MM.1S (cell line): ENCODE data around the gene KRTAP4-3.

Source experiments
- DNase-seq: peaks from one replicate; pipeline ENCODE4 v3.0.0-alpha.2; 2015
- H2AFZ ChIP-seq: fragments of 300-600 bp; sonication (generic); 2 replicates; pipeline ENCODE4 v1.6.0; 2016; ENCODE audit warnings: antibody characterized with exemption, low read length
- H3F3A ChIP-seq: fragments of 300-600 bp; sonication (generic); 2 replicates; pipeline ENCODE4 v1.6.1; 2016; ENCODE audit warnings: mild to moderate bottlenecking, antibody characterized with exemption, low read length, moderate library complexity, mixed read lengths; ENCODE audit not compliant: insufficient read depth
- H3K27ac ChIP-seq: fragments of 300-600 bp; sonication (generic); 2 replicates; pipeline ENCODE4 v1.5.1; 2016; ENCODE audit warnings: mild to moderate bottlenecking, low read length
- H3K27me3 ChIP-seq: fragments of 300-600 bp; sonication (generic); replicated peaks from 2 replicates; pipeline ENCODE4 v1.6.0; 2016; ENCODE audit warnings: low read length; ENCODE audit not compliant: insufficient read depth
- H3K36me3 ChIP-seq: fragments of 300-600 bp; sonication (generic); replicated peaks from 2 replicates; pipeline ENCODE4 v1.6.1; 2016; ENCODE audit warnings: mild to moderate bottlenecking, low read length, mixed read lengths; ENCODE audit not compliant: insufficient read depth
- H3K4me1 ChIP-seq: fragments of 300-600 bp; sonication (generic); 2 replicates; pipeline ENCODE4 v1.6.1; 2016; ENCODE audit warnings: low read length, mixed read lengths
- H3K4me2 ChIP-seq: fragments of 300-600 bp; sonication (generic); 2 replicates; pipeline ENCODE4 v1.6.0; 2016; ENCODE audit warnings: low read depth, low read length
- H3K4me3 ChIP-seq: fragments of 300-600 bp; sonication (generic); 2 replicates; pipeline ENCODE4 v1.5.1; 2016; ENCODE audit warnings: low read length, mixed read lengths
- H3K79me2 ChIP-seq: fragments of 300-600 bp; sonication (generic); 2 replicates; pipeline ENCODE4 v1.6.1; 2016; ENCODE audit warnings: mixed run types, low read length, mixed read lengths
- H3K9ac ChIP-seq: fragments of 300-600 bp; sonication (generic); 2 replicates; pipeline ENCODE4 v1.6.1; 2016; ENCODE audit warnings: low read length, mixed read lengths
- H3K9me2 ChIP-seq: fragments of 300-600 bp; sonication (generic); replicated peaks from 2 replicates; pipeline ENCODE4 v1.6.1; 2016; ENCODE audit warnings: mild to moderate bottlenecking, low read length, mixed read lengths; ENCODE audit not compliant: insufficient read depth
- H3K9me3 ChIP-seq: fragments of 300-600 bp; sonication (generic); replicated peaks from 2 replicates; pipeline ENCODE4 v1.6.1; 2016; ENCODE audit warnings: mild to moderate bottlenecking, low read length, mixed read lengths; ENCODE audit not compliant: insufficient read depth
- H4K20me1 ChIP-seq: fragments of 300-600 bp; sonication (generic); 2 replicates; pipeline ENCODE4 v1.6.1; 2016; ENCODE audit warnings: mild to moderate bottlenecking, low read length, moderate library complexity, mixed read lengths; ENCODE audit not compliant: insufficient read depth
- CTCF ChIP-seq: fragments of 300-600 bp; sonication (generic); IDR thresholded peaks from 2 replicates; pipeline ENCODE4 v1.5.1; 2016; ENCODE audit warnings: antibody characterized with exemption, low read length, mixed read lengths
- EZH2 ChIP-seq: fragments of 300-600 bp; sonication (generic); optimal IDR thresholded peaks from 2 replicates; pipeline ENCODE3; 2017; ENCODE audit warnings: low read depth, mild to moderate bottlenecking, antibody characterized with exemption, low read length, mixed read lengths
- EZH2phosphoT487 ChIP-seq: fragments of 300-600 bp; sonication (generic); IDR thresholded peaks from 2 replicates; pipeline ENCODE4 v1.6.1; 2018; ENCODE audit warnings: antibody characterized with exemption, low read length

Gene KRTAP4-3

GRCh38 chr17:41177727-41178271 is 9.8 kb upstream of the KRTAP4-3 start, which contains the start of gene KRTAP4-2:
TSS of gene KRTAP4-2 (minus strand) at chr17:41178221. CDS start at chr17:41178164, 57 bp downstream.
- Histone ChIP-seq H2AFZ (no peak within 1 kb of the TSS), H3K9me2 (no peaks in the 10 kb centered on the region), H3K79me2 (no peaks in the 10 kb centered on the region), H3K4me1 (peaks cover 16% of the 10 kb centered on the region; the same call in 1 of the 2 replicates), H3K27me3 (no peaks in the 10 kb centered on the region), H3F3A (no peaks in the 10 kb centered on the region), H4K20me1 (no peaks in the 10 kb centered on the region), H3K4me3 (no peak within 1 kb of the TSS), H3K36me3 (no peaks in the 10 kb centered on the region), H3K9ac (no peak within 1 kb of the TSS), H3K9me3 (no peaks in the 10 kb centered on the region), H3K4me2 (no peak within 1 kb of the TSS), H3K27ac (no peak within 1 kb of the TSS)
- TF ChIP-seq CTCF, result no peak
- TF ChIP-seq EZH2phosphoT487, result no peak
- TF ChIP-seq EZH2, result no peak
- no peak for DNase-seq

- Histone ChIP-seq H3K36me3 (no peaks in the 10 kb centered on the region), H3K9me3 (no peaks in the 10 kb centered on the region), H3K4me1 (peaks cover 16% of the 10 kb centered on the region; the same call in 1 of the 2 replicates), H3K4me3 (no peak overlapping the region), H3K9ac (no peak overlapping the region), H4K20me1 (no peaks in the 10 kb centered on the region), H3K27me3 (no peaks in the 10 kb centered on the region), H3K4me2 (no peak overlapping the region), H3K9me2 (no peaks in the 10 kb centered on the region), H3K27ac (no peak overlapping the region), H2AFZ (no peak overlapping the region), H3F3A (no peaks in the 10 kb centered on the region), H3K79me2 (no peaks in the 10 kb centered on the region)
- peak; percentile 41 for DNase-seq
- TF ChIP-seq CTCF, result no peak
- no peak for TF ChIP-seq EZH2phosphoT487
- TF ChIP-seq EZH2, result no peak
Measured at GRCh38 chr17:41176744-41177387, 8.8 kb upstream of the KRTAP4-3 start.

GRCh38 chr17:41171886-41172285 is 3.9 kb upstream of the KRTAP4-3 start:
- no peak for DNase-seq
- Histone ChIP-seq H3K27ac (no peak overlapping the region), H3F3A (no peaks in the 10 kb centered on the region)

More at GRCh38 chr17:41171886-41172285, 3.9 kb upstream of the KRTAP4-3 start:
- H3K36me3 ChIP-seq, result no peaks in the 10 kb centered on the region
- no peak overlapping the region for H3K9ac ChIP-seq
- H3K4me3 ChIP-seq, result no peak overlapping the region
- H3K9me3 ChIP-seq, result no peaks in the 10 kb centered on the region
- no peaks in the 10 kb centered on the region for H3K27me3 ChIP-seq
- H3K4me2 ChIP-seq, result no peak overlapping the region
- peaks cover 9% of the 10 kb centered on the region; the same call in 1 of the 2 replicates for H3K4me1 ChIP-seq
- no peaks in the 10 kb centered on the region for H3K79me2 ChIP-seq
- no peaks in the 10 kb centered on the region for H4K20me1 ChIP-seq
- TF ChIP-seq EZH2phosphoT487 (no peak), EZH2 (no peak), CTCF (no peak)
- no peak overlapping the region for H2AFZ ChIP-seq
- H3K9me2 ChIP-seq, result no peaks in the 10 kb centered on the region
